Calu3 (cell line): ENCODE results near the gene PARD6B. TPM values are rescaled to one million over a fixed set of nuclear protein-coding genes. Genes with fewer than 3 reads are reported as not detected.
"Not testable (repeated sequence)": the region's sequence is repeated elsewhere in the genome, so short reads cannot be mapped to it uniquely, and the experiment has no call there.

Experiments used
- BruUV-seq: library from RNA; stranded (reverse); fragments of 400-500 nt; replicated peaks from 2 replicates; lab custom pipeline; 2021; lab: Mats Ljungman, UMichigan
- CTCF ChIA-PET: fragments of 300-600 bp; sonication (Branson Sonifier 250); formaldehyde crosslinking; loops from one replicate; lab custom pipeline; 2022; ENCODE audit warnings: antibody characterized with exemption; lab: Charles Lee
- DNase-seq: peaks from one replicate; pipeline ENCODE4 v3.0.0; 2022
- H3K27ac Mint-ChIP-seq: one replicate; pipeline ENCODE4 v1.8.0; 2022; ENCODE audit warnings: mixed read lengths; ENCODE audit not compliant: unreplicated experiment
- H3K27me3 Mint-ChIP-seq: one replicate; pipeline ENCODE4 v1.8.0; 2022; ENCODE audit warnings: mixed read lengths; ENCODE audit not compliant: unreplicated experiment
- H3K36me3 Mint-ChIP-seq: one replicate; pipeline ENCODE4 v1.8.0; 2022; ENCODE audit warnings: mild to moderate bottlenecking, moderate library complexity, mixed read lengths; ENCODE audit not compliant: insufficient read depth, unreplicated experiment
- H3K4me1 Mint-ChIP-seq: one replicate; pipeline ENCODE4 v1.8.0; 2022; ENCODE audit warnings: mild to moderate bottlenecking, low read depth, mixed read lengths; ENCODE audit not compliant: unreplicated experiment
- H3K4me3 Mint-ChIP-seq: one replicate; pipeline ENCODE4 v1.8.0; 2022; ENCODE audit warnings: mild to moderate bottlenecking, low read depth, moderate library complexity, mixed read lengths; ENCODE audit not compliant: unreplicated experiment
- H3K9me3 Mint-ChIP-seq: one replicate; pipeline ENCODE4 v1.8.0; 2022; ENCODE audit warnings: low read depth, mixed read lengths; ENCODE audit not compliant: unreplicated experiment
- intact Hi-C: fragments of 100-400 bp; cut with micrococcal nuclease; formaldehyde crosslinking; loops from one replicate; pipeline ENCODE4 v1.10.0; 2022; ENCODE audit not compliant: unreplicated experiment
- total RNA-seq: library from RNA; stranded (reverse); gene quantifications from 2 replicates; pipeline ENCODE4 v1.2.3, GENCODE V29; 2022
- TF ChIP-seq, protein P1 (sequence below): fragments of 200-600 bp; IDR thresholded peaks from one replicate; pipeline ENCODE4 v1.8.0; 2022; ENCODE audit warnings: antibody characterized with exemption; ENCODE audit not compliant: unreplicated experiment

The PARD6B gene
- total RNA-seq, 1 experiment from 2014 or later, result 114 TPM

DNA sequence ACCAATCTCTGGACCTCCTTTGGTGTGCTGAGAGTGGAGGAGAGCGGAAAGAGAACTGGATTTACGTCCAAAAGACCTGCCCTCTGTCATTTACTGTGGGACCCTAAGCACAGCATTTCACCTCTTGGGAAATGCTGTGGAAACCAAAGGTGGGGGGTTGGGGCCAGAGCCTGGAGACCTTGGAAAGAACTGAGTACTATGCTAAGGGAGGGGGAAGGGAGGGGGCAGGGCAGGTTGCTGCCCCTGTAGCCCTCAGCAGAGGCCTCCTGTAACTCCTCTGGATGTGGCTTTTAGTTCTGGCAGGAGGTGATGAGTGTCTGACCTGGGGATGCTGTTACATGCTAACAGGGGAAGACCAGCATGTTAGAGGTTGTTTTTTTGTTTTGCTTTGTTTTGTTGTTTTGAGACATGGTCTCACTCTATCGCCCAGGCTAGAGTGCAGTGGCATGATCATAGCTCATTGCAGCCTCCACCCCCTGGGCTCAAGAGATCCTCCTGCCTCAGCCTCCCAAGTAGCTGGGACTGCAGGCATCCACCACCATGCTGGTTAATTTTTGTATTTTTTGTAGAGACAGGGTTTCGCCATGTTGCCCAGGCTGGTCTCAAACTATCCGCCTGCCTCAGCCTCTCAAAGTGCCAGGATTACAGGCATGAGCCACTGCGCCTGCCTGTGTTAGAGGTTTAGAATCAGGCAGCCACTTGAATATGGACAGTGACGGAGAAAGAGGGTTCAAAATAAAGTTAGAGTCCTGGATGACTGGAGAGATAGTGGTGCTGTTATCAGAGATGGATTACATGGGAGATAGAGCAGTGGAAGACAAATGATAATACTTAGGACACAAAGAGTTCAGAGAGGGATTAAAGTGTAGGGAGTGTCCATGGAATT, 18.4 kb upstream of the PARD6B start:
- intact Hi-C loops, result no loop called here
- TF ChIP-seq, protein P1, sequence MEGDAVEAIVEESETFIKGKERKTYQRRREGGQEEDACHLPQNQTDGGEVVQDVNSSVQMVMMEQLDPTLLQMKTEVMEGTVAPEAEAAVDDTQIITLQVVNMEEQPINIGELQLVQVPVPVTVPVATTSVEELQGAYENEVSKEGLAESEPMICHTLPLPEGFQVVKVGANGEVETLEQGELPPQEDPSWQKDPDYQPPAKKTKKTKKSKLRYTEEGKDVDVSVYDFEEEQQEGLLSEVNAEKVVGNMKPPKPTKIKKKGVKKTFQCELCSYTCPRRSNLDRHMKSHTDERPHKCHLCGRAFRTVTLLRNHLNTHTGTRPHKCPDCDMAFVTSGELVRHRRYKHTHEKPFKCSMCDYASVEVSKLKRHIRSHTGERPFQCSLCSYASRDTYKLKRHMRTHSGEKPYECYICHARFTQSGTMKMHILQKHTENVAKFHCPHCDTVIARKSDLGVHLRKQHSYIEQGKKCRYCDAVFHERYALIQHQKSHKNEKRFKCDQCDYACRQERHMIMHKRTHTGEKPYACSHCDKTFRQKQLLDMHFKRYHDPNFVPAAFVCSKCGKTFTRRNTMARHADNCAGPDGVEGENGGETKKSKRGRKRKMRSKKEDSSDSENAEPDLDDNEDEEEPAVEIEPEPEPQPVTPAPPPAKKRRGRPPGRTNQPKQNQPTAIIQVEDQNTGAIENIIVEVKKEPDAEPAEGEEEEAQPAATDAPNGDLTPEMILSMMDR, result no peak
- CTCF ChIA-PET, result interaction anchor here (0.6 to 1.5 kb wide), 16 partner anchors 12 to 219 kb away, joined by 3 to 14 read pairs (median 4); partner anchors contain the start of gene PARD6B
- H3K36me3 Mint-ChIP-seq, result peaks cover 6% of the 10 kb centered on the region
- H3K27ac Mint-ChIP-seq, result no peak overlapping the region
- DNase-seq, result no peak
- H3K9me3 Mint-ChIP-seq, result no peaks in the 10 kb centered on the region
- H3K4me1 Mint-ChIP-seq, result peaks cover 51% of the 10 kb centered on the region
- no TSS peak for BruUV-seq
- no peak overlapping the region for H3K4me3 Mint-ChIP-seq
- H3K27me3 Mint-ChIP-seq, result no peaks in the 10 kb centered on the region

DNA sequence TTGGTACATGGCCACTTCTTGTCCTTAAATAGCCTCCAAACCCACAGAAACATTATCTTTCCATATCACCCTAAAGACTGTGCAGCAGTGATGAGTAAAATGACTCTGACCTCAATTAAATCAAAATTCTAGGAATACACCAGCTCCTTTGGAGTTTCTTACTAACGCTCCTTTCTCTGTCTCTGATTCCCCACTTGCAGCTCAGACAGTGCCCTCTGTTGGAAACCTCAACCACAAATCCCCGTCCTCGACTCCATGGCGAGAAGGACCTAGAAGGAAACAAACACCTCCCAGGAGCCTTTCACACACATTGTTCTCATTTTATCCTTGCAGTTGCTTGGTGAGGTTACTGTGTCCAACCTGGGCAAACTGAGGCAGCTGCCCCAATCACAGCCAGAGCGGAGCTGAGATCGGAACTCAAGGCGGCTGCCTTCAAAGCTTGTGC, 17.7 kb upstream of the PARD6B start:
- peaks cover 55% of the 10 kb centered on the region for H3K4me1 Mint-ChIP-seq
- no peak overlapping the region for H3K27ac Mint-ChIP-seq
- H3K36me3 Mint-ChIP-seq, result peaks cover 6% of the 10 kb centered on the region
- CTCF ChIA-PET, result interaction anchor here (0.6 to 1.5 kb wide), 16 partner anchors 11 to 220 kb away, joined by 3 to 14 read pairs (median 4); partner anchors contain the start of gene PARD6B
- DNase-seq, result peak; percentile 59
- BruUV-seq, result no TSS peak
- TF ChIP-seq, protein P1, result peak; percentile 38
- no peak overlapping the region for H3K4me3 Mint-ChIP-seq
- intact Hi-C loops, result no loop called here
- H3K9me3 Mint-ChIP-seq, result no peaks in the 10 kb centered on the region
- no peaks in the 10 kb centered on the region for H3K27me3 Mint-ChIP-seq

DNA sequence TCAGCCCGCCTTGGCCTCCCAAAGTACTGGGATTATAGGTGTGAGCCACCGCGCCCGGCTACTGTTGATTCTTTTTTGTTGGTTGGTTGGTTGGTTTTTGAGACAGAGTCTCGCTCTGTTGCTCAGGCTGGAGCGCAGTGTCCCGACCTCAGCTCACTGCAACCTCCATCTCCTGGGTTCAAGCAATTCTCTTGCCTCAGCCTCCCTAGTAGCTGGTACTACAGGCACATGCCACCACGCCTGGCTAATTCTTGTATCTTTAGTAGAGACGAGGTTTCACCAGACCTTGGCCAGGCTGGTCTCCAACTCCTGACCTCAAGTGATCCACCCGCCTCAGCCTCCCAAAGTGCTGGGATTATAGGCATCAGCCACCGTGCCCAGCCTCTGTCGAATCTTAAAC, 17.0 kb upstream of the PARD6B start:
- BruUV-seq, intact Hi-C loops, H3K27ac Mint-ChIP-seq, DNase-seq, H3K36me3 Mint-ChIP-seq, H3K4me3 Mint-ChIP-seq, H3K9me3 Mint-ChIP-seq, H3K27me3 Mint-ChIP-seq: not testable (repeated sequence)
- peaks cover 48% of the 10 kb centered on the region for H3K4me1 Mint-ChIP-seq
- CTCF ChIA-PET, result interaction anchor here (1.1 to 1.5 kb wide), 5 partner anchors 34 to 89 kb away, joined by 4 to 14 read pairs (median 7); no protein-coding TSS in a partner anchor

DNA sequence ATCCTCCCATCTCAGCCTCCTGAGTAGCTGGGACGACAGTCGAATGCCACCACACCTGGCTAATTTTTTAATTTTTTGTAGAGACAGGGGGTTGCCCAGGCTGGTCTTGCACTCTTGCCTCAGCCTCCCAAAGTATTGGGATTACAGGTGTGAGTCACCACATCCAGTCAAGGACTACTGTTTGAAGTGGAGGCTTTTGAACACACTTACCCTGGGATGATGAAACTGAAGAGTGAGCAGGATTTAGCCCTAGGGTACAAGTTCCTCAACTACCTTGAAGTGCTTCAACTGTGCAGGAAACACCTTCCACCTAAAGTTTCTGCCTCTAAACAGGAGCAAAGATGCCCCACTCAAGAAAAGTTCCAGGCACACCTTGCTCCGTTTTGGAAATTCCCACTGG, 15.7 kb upstream of the PARD6B start:
- Mint-ChIP-seq H3K4me1 (peaks cover 44% of the 10 kb centered on the region), H3K9me3 (no peaks in the 10 kb centered on the region), H3K36me3 (peaks cover 6% of the 10 kb centered on the region), H3K4me3 (no peak overlapping the region), H3K27ac (no peak overlapping the region), H3K27me3 (no peaks in the 10 kb centered on the region)
- CTCF ChIA-PET, result interaction anchor here (0.6 to 1.0 kb wide), 3 partner anchors 37 to 116 kb away, joined by 3 to 4 read pairs (median 3); no protein-coding TSS in a partner anchor
- DNase-seq, result no peak
- TF ChIP-seq, protein P1, result no peak
- no TSS peak for BruUV-seq
- intact Hi-C loops, result no loop called here
